C1 segment of cervical spinal cord (tissue), 14 donors: ENCODE data around the gene MRPS18A.
"Not testable (repeated sequence)": the region's sequence is repeated elsewhere in the genome, so short reads cannot be mapped to it uniquely, and the experiment has no call there.

Experiments
- DNase-seq, 14 donors: peaks; one replicate each; lab custom pipeline; 2025; lab: John Stamatoyannopoulos, UW

Gene MRPS18A

DNA sequence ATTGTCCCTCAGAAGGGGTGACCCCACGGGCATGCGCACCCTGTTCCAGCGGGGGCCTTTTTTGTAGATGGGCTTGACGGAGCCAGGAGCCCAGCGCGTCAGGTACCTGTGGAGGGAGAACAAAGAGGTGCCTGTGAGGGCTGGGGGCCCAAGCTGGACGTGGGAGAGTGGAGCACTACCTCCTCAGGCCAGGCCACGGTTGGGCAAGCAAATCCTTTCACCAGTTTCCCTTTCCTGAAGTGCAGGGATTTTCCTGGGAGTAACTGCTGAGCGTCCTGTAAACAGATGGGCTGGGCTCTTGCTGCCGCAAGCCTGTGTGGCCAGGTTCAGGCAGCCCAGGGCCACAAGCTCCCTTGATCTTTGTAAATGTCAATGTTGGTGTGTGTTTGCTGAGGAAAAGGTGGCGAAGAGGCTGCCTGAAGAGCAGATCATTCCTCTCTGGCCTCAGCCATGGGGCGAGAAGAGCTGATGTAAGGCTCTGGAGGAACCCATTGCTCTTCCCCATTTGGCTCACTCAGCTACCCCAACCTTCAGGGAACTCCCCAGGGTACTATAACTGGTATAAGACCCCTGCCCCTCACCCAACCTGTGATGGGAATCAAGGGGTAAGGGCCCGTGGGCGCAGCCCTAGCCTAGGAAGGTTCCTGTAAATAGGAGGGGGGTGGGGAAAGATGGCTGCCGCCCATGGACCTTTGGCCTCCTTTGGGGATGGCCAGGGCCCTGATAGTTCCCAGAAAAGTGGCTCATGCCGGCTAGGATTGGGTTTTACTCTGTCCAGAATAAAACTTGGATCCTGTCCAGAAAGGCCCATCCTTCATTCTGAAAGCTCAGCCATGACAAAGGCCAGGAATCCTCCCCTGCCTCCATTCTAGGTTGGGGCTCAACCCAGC, 15.5 kb downstream of the MRPS18A start:
- DNase-seq = peak in 4 of 14 donors; percentile 5 to 49 (median 8)

DNA sequence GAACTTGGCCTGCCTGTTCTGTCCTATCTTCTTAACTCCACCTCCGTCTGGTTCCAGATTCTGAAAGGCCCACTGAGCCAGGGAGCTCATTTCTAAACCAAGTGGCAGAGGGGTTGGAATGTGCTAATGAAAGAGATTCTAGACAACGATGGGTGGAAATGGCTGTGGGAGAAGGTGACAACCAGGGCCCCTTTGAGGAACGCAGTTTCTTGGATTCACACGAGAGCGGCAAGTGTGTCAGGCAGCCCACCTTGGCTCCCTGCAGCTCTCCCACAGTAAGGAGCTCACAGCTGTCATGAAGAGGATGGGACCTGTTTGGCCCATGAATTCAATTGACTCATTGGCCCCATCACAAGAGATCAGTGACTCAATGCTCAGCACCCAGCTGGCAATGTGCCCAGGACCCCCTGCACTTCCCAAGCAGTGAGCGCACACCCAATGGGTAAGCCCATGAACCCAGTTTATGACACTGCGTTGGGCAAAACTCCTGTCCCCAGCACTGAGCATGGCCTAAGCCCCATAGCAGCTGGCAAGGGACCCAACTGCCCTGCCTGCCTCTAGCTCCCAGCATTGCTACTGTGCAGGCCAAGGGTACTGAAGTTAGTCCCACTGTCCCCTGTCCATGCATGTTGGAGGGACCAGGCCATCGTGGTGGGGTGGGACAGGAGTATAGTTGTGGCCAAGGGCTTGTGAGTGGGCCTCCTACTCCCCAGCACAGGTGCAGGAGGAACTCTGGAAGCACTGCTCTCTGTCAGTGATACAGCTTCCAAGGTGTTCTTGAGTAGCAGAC, 16.4 kb downstream of the MRPS18A start:
- no peak for DNase-seq

DNA sequence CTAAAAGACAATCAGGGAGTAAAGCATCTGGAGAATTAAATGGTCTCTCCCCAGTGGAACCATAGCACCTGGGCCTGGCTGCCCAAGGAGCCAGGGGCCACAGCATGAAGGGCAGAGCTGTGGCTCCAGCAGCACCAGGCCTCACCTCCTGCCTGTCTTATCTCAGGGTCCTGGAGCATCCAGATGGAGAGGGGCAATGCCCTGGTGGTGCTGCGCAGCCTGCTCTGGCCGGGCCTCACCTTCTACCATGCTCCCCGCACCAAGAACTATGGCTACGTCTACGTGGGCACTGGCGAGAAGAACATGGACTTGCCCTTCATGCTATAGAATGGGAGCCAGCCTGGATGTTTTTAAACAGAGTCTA, 17.0 kb downstream of the MRPS18A start:
- DNase-seq = no peak

DNA sequence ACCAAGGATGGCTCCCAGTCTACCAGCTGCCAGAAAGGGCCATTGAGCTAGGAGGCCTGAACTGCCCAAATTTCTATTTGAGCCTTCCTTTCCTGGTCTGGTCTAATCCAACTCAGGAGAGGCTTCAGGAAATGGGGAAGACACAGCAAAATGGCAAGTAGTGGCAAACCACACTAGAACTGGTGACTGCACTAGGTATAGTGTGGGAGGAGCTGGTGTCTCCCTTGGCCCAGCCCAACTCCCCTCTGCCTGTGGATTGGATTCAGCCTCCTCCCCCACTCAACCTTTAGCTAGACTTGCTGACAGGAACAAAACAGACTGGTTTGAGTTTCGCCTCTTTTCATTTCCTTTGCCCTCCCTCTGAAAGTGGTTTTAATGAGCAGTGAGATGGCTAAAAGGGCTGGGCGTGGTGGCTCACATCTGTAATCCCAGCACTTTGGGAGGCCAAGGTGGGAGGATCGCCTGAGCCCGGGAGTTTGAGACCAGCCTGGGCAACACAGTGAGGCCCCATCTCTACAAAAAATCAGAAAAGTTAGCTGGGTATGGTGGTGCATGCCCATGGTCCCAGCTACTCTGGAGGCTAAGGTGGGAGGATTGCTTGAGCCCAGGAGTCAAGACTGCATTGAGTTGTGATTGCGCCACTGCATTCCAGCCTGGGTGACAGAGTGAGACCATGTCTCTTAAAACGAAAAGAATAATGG, 17.5 kb downstream of the MRPS18A start:
- no peak for DNase-seq

DNA sequence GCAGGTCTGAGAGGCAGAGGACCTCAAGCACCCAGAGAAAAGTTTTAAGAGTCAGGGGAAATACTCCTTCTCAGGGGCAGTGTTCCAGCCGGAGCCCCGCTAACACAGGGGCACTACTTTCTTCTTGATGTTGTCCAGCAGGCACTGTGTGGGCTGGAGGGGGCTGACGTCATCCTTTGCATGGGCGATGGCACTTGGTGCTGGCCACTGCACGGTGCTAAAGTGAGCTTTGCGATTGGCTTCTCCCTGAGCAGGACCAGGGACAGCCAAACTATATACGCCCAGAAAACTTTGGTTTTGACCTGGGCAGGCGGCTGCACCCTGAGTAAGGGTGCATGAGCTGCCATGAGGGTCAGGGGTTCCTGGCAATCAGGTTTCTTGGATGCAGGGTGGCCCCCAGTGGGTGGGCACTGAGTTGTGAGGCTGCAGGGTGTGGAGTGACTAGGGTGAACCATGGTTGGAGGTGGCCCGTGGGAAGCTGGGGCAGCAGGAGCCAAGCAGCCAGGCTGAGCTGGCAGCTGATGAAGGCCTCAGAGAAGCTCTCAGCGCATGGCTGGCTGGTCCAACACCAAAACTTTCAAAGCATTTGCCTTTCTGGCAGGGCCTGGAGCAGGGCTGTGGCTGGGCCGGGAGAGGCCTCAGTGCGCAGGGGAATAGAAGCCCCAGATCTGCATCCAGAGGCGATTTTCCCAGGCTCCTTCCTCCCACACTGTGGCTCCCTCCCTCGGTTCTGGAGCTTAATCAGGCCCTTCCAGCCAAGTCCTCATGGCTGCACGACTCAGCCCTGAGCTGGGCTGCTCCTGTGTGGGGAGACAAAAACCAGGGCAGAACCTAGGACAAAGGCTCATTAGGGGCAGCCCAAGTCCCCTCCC, 18.3 kb downstream of the MRPS18A start:
- peak in 9 of 14 donors; percentile 13 to 62 (median 42) for DNase-seq

DNA sequence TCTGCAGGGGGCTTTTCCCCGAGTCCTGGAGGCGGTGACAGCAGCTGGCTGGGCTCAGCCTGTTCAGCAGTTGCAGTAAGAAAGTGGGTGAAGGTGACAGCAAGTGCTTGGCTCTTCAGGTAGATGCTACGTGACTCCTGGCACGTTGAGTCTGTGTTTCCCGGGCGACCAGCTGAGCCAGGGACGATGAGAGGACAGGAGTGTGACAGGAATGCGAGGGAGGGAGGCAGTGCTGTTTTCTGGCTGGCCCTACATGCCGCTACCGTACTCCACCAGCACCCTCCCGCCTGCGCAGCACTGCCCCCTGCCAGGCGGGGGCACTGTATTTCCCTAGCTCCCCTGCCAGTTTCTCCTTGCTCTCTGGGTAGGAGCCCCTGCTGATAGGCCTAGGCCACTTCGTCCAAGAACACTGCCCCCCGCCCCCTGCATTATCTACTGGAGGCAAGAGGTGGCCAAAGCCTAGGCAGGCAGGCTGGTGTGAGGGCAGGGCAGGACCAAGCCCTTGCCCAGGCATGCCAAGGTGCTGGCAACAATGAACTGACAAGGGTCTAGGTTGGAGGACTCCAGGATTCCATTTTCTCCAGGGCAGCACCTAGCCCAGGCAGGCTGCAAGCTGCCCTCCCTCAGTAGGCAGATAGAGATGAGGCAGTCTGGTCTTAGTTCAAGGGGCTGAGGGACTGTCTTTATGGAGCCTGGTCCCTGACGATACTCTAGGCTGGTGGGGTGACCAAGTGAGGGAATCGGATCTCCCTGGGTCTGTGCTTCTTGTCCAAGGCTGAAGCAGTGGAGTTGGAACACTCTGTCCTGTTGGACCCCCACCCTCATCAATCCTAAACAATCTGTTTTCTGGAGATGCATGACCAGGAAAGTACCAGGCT, 19.2 kb downstream of the MRPS18A start:
- DNase-seq = peak in 8 of 14 donors; percentile 16 to 55 (median 28)

DNA sequence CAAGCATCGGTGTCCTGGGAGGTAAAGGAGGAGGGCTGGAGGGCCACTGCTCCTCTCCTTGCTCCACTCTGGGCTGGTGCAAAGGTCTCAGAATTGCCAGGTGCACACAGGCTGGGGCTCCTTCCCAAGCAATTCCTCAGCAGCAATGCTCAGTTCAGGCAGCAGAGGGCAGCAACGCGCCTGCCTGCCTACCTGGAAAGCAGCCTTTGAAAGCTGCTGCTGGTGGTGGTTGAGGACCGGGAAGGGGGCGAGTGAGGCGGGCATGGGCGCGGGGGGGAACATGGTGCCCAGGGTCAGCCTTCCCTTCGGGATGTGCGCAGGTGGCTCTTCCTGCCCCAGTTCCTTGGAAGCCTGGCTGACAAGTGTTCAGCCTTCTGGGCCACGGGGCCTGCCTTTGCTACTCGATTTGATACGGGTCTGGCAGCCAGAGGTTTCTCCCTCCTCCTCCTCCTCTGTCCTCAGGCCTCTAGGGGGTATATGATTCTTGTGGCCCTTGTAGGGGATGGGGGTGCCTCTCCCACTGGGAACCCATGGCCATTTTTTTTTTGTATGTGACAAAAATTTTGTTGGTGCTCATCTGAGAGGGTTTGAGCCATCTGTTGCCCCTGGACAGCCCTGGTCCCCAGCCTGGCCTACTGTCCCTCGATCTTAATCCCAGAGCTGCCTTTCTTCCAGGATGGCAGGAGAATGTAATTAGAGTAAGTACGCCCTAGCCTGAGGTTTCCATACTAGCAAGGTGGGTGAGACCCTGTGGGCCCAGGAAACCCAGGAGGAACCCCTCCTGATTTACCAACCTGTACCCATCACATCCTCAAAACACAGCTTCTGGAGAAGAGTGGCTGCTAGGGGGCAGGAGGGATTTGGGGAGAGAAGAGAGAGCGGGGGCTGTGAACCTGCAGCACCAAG, 20.1 kb downstream of the MRPS18A start:
- peak in 12 of 14 donors; percentile 38 to 78 (median 59) for DNase-seq

DNA sequence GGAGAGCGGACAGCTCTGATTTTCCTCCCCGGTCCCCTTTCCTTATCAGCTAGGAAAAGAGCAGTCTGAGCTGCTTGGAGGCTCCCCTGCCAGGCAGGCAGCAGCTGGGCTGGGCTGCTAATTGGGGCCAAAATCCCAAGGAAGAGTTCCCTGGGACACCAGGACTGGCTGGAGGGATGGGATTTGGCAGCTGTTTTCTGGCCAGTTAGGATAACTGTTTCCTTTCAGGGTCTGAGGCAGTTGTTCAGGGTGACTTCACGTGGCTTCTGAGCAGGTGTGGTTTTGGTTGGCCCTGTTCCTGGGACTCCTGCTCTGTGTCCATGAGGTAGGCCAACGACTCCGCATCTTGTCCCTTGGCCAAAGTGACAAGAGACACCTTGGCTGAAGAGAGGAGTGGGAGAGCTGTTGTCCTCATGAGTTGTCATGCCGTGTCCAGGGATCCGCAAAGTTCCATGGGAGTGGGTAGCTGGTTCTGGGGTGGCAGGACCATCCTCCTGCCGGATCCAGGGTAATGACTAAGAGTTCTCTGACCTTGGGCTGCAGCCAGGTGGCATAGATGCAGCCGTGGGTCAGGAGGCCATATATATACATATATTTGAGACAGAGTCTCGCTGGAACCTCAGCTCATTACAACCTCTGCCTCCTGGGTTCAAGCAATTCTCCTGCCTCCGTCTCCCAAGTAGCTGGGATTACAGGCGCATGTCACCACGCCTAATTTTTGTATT, 21.2 kb downstream of the MRPS18A start:
- no peak for DNase-seq

DNA sequence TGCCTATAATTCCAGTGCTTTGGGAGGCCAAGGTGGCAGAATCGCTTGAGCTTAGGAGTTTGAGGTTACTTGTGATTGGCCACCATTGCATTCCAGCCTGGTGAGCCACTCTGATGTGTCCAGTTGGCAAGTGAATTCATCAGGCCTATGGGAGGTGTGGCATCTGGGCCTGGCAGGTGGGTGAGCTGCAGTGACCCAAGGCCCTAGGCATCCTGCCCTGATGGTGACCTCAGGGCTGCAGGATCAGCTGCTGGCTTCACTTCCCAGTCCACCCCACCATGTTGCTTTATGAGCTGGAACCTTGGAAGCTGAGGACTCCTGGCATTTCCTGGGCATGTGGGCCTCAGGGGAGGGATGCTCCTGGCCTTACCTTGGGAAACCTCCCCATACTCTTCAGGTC, 22.2 kb downstream of the MRPS18A start:
- DNase-seq = no peak

DNA sequence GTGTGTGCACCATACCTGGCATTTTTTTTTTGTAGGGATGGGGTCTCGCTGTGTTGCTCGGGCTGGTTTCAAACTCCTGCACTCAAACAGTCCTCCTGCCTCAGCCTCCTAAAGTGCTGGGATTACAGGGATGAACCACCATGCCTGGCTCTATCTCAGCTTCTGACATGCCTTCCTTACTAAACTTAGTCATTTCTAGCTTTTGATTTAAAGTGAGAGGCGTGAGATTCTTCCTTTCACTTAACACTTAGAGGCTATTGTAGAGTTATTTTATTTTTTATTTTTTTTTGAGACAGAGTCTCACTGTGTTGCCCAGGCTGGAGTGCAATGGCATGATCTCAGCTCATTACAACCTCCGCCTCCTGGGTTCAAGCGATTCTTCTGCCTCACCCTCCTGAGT, 24.6 kb downstream of the MRPS18A start:
- DNase-seq = not testable (repeated sequence)

DNA sequence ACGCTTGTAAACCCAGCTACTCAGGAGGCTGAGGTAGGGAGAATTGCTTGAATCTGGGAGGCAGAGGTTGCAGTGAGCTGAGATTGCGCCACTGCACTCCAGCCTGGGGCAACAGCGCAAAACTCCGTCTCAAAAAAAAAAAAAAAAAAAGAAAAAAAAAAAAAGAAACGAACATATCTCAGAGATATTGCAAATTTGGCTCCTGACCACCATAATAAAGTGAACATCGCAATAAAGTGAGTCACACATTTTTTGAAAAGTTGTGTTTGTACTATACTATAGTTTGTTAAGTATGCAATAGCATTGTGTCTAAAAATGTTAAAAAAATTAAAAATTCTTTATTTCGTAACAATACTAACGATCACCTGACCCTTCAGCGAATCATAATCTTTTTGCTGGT, 29.4 kb downstream of the MRPS18A start:
- DNase-seq = no peak

DNA sequence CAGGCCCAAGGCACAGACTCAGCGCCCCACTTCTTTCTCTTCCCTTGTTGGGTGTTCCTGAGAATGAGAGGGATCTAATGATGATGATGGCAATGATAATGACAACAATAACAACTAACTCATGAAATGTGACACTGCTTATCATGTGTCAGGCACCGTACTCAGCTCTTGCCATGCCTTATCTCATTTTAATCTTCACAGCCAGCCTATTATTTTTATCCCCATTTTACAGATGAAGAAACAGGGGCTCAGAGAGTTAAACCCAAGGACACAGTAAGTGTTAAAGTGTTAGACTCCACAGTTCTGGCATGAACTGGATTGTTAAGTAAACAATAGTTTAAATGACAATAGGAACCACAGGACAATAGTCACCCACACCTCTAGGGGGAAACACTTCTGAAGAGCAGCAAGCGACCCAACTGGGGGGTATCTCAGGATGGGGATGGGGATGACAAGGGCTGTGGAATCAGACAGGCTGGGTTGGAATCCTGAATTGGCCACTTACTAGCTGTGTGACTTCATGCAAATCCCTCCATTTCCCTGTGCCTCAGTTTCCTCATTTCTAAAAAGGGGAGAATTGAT, 30.3 kb downstream of the MRPS18A start:
- DNase-seq = no peak

DNA sequence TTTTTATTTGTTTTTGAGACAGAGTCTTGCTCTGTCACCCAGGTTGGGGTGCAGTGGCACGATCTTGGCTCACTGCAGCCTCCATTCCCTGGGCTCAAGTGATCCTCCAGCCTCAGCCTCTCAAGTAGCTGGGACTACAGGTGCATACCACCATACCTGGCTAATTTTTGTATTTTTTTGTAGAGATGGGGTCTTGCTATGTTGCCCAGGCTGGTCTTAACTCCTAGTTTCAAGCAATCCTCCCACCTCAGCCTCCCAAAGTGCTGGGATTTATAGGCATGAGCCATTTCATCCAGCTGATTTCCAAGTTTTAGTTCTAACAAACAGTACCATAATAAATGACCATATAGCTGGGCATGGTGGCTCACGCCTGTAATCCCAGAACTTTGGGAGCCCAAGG, 34.8 kb downstream of the MRPS18A start:
- not testable (repeated sequence) for DNase-seq

DNA sequence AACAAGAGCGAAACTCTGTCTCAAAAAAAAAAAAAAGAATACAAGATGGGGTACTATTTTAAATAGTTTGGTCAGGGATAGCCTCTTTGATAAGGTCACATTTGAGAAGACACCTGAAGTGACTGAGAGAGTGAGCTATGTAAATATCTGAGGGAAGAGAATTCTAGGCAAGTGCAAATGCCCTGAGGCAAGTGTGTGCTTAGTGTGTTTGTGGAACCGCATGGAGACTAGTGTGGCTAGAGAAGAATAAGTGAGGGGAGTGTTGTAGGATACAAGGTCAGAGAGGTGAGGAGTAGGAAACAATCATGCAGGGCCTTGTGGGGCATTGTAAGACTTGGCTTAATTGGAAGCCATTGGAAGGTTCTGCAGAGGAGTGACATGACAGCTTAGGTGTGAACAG, 39.3 kb downstream of the MRPS18A start:
- no peak for DNase-seq

DNA sequence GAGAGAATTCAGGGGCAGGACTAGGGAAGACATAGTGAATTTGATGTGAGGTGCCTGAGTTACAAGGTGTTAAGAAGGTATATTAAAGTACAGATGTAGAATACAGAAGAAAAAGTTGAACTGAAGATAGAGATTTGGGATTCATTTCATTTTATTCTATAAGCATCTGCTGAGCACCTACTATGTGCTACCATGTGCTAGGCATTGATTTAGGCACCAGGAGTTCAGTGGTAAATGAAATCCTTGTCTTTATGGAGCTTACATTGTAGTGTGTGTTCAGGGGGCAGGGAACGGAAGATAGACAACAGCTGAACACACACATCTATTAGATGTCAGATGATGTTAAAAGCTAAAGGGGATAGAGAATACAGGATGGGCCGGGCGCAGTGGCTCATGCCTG, 40.0 kb downstream of the MRPS18A start:
- DNase-seq = no peak

DNA sequence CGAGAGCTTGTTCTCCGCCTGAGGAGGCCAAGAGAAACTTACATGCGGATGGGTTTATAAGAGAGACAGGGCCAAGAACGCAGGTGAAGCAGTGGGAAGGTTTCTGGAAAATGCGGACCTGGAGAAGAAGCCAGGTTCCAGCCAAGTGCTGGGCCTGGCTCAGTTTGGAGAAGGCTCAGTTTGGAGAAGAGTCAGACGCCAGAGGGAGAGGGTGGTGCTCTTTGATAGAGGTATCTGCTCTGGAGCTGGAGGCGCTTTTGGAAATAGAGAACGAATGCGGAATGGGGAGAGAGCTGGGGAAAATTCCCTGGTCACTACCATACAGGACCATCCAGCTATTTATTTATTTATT, 42.0 kb downstream of the MRPS18A start:
- no peak for DNase-seq

DNA sequence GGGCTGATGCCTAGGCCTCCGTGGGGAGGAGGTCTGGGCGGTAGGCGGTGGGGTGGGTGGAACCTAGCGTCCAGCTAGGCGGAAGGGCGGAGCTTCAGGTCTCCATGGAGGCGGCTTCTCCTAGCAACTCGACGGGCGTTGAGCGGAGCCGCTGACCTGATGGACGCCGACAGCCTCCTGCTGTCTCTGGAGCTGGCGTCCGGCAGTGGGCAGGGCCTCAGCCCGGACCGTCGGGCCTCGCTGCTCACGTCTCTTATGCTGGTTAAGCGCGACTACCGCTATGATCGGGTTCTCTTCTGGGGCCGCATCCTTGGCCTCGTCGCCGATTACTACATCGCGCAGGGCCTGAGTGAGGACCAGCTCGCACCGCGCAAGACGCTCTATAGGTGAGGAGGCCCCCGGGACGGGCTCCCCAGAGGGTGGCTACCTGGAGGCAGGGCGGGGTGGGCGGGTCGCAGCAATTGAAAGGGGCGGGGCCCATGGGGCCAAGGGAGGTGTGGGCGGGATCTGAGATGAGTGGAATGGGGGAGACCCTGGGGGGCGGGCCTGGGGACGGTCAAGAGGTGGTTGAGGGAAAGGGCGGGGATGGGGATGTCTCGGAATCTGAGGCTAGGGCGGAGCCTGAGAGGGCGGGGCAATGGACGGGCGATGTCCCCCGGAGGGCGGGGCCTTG, 42.5 kb downstream of the MRPS18A start, which contains the start of gene RSPH9:
TSS of gene RSPH9 (plus strand) at position 97 of the 673 bp plus-strand sequence. CDS start at position 160, 63 bp downstream.
- DNase-seq = peak in 1 of 14 donors; percentile 26
